Measurements from ENCODE around the gene ATP6V0E2.
"Not testable (repeated sequence)": the region's sequence is repeated elsewhere in the genome, so short reads cannot be mapped to it uniquely, and the experiment has no call there.

The ATP6V0E2 gene

GRCh38 chr7:149880638-149881311, 7.0 kb downstream of the ATP6V0E2 start:
- no peak for DNase-seq

GRCh38 chr7:149881328-149882247, 7.8 kb downstream of the ATP6V0E2 start:
- DNase-seq, result no peak

GRCh38 chr7:149882248-149883047, 8.7 kb downstream of the ATP6V0E2 start:
- DNase-seq, result no peak

GRCh38 chr7:149883048-149883438, 9.3 kb downstream of the ATP6V0E2 start:
- no peak for DNase-seq

GRCh38 chr7:149883452-149883861, 9.7 kb downstream of the ATP6V0E2 start:
- no peak for DNase-seq

- DNase-seq, result no peak
Observed at GRCh38 chr7:149884016-149884415, 10.2 kb downstream of the ATP6V0E2 start.

GRCh38 chr7:149884541-149884940, 10.8 kb downstream of the ATP6V0E2 start:
- DNase-seq, result no peak

GRCh38 chr7:149885191-149886017, 11.6 kb downstream of the ATP6V0E2 start:
- no peak for DNase-seq

GRCh38 chr7:149886018-149886415, 12.2 kb downstream of the ATP6V0E2 start:
- no peak for DNase-seq

- DNase-seq, result no peak
Observed at GRCh38 chr7:149887311-149887710, 13.5 kb downstream of the ATP6V0E2 start.

- not testable (repeated sequence) for DNase-seq
Observed at GRCh38 chr7:149890715-149891114, 16.9 kb downstream of the ATP6V0E2 start.

- DNase-seq, result not testable (repeated sequence)
Observed at GRCh38 chr7:149894957-149895356, 21.2 kb downstream of the ATP6V0E2 start.

GRCh38 chr7:149907776-149908376, 34.1 kb downstream of the ATP6V0E2 start:
- not testable (repeated sequence) for DNase-seq

- DNase-seq, result not testable (repeated sequence)
Observed at GRCh38 chr7:149910219-149910618, 36.5 kb downstream of the ATP6V0E2 start.

GRCh38 chr7:149912126-149912525, 38.4 kb downstream of the ATP6V0E2 start:
- DNase-seq, result not testable (repeated sequence)

- DNase-seq, result not testable (repeated sequence)
Observed at GRCh38 chr7:149926414-149926813, 52.6 kb downstream of the ATP6V0E2 start.

All from T-helper 9 cell (primary cell).